LNCaP clone FGC (cell line): ENCODE results near the gene ANKRD65.
"Not testable (repeated sequence)": the region's sequence is repeated elsewhere in the genome, so short reads cannot be mapped to it uniquely, and the experiment has no call there.

Experiments used
- DNase-seq: peaks from one replicate; pipeline ENCODE4 v3.0.0-alpha.2; 2011; ENCODE audit warnings: low read depth
- H3K4me3 ChIP-seq: 2 replicates; pipeline ENCODE4 v1.5.1; 2011; ENCODE audit warnings: mild to moderate bottlenecking, low read depth, low read length, control low read depth
- CTCF ChIP-seq: IDR thresholded peaks from 2 replicates; pipeline ENCODE4 v1.5.1; 2012; ENCODE audit warnings: mild to moderate bottlenecking; ENCODE audit not compliant: control insufficient read depth, insufficient read depth; ENCODE audit errors: extremely low read depth

Gene ANKRD65

GRCh38 chr1:1455366-1455884, 34.3 kb upstream of the ANKRD65 start:
- H3K4me3 ChIP-seq, result no peak overlapping the region
- TF ChIP-seq CTCF, result no peak
- no peak for DNase-seq

- DNase-seq, H3K4me3 ChIP-seq: not testable (repeated sequence)
These were observed 33.4 kb upstream of the ANKRD65 start for GRCh38 chr1:1454286-1455056.

- H3K4me3 ChIP-seq, result no peak overlapping the region
- TF ChIP-seq CTCF, result no peak
- DNase-seq, result no peak
These were observed 31.8 kb upstream of the ANKRD65 start for GRCh38 chr1:1452882-1453281.

- H3K4me3 ChIP-seq, DNase-seq: not testable (repeated sequence)
These were observed 31.3 kb upstream of the ANKRD65 start for GRCh38 chr1:1452365-1452739.

GRCh38 chr1:1451696-1452364, 30.8 kb upstream of the ANKRD65 start:
- DNase-seq, result no peak
- no peak for TF ChIP-seq CTCF
- H3K4me3 ChIP-seq, result no peak overlapping the region

- not testable (repeated sequence) for DNase-seq, H3K4me3 ChIP-seq
These were observed 29.5 kb upstream of the ANKRD65 start for GRCh38 chr1:1450616-1451015.

- no peak for DNase-seq
- no peak within 1 kb of the TSS for H3K4me3 ChIP-seq
- no peak for TF ChIP-seq CTCF
These were observed 28.1 kb upstream of the ANKRD65 start, which contains the start of gene ATAD3C for GRCh38 chr1:1449099-1449739. TSS of gene ATAD3C (plus strand) at chr1:1449689. CDS start at chr1:1450684, 995 bp downstream.

GRCh38 chr1:1446631-1447030, 25.6 kb upstream of the ANKRD65 start:
- DNase-seq, H3K4me3 ChIP-seq: not testable (repeated sequence)
